ENCODE results near the gene IGFALS.

The IGFALS gene

GRCh38 chr16:1763521-1764511, 29.7 kb downstream of the IGFALS start:
- no peak for DNase-seq

GRCh38 chr16:1762879-1763520, 30.5 kb downstream of the IGFALS start:
- no peak for DNase-seq

- DNase-seq, result no peak
These were observed 31.2 kb downstream of the IGFALS start for GRCh38 chr16:1762196-1762878.

GRCh38 chr16:1761751-1762150, 31.8 kb downstream of the IGFALS start:
- no peak for DNase-seq

GRCh38 chr16:1760911-1761310, 32.6 kb downstream of the IGFALS start:
- no peak for DNase-seq

GRCh38 chr16:1759511-1759910, 34.0 kb downstream of the IGFALS start:
- no peak for DNase-seq

- no peak for DNase-seq
These were observed 34.6 kb downstream of the IGFALS start for GRCh38 chr16:1758923-1759322.

GRCh38 chr16:1757714-1758461, 35.6 kb downstream of the IGFALS start:
- no peak for DNase-seq

- no peak for DNase-seq
These were observed 39.3 kb downstream of the IGFALS start for GRCh38 chr16:1754204-1754603.

- no peak for DNase-seq
These were observed 40.7 kb downstream of the IGFALS start for GRCh38 chr16:1752853-1753252.

GRCh38 chr16:1751946-1752345, 41.6 kb downstream of the IGFALS start:
- DNase-seq, result no peak

GRCh38 chr16:1749152-1750117, 44.1 kb downstream of the IGFALS start:
- no peak for DNase-seq

GRCh38 chr16:1747934-1748333, 45.6 kb downstream of the IGFALS start:
- DNase-seq, result no peak

GRCh38 chr16:1746693-1747195, 46.8 kb downstream of the IGFALS start:
- DNase-seq, result no peak

GRCh38 chr16:1745900-1746692, 47.4 kb downstream of the IGFALS start:
- no peak for DNase-seq

GRCh38 chr16:1745181-1745899, 48.2 kb downstream of the IGFALS start:
- no peak for DNase-seq

- no peak for DNase-seq
These were observed 49.1 kb downstream of the IGFALS start for GRCh38 chr16:1744338-1744840.

GRCh38 chr16:1743376-1744337, 49.8 kb downstream of the IGFALS start:
- no peak for DNase-seq

All from bone marrow (tissue), 2 donors.